ENCODE results near the gene CHD5.
A peak's percentile ranks its signal among the peaks of the same experiment; 100 is the strongest.

Gene CHD5

GRCh38 chr1:6202256-6202655 lies 22.1 kb upstream of the CHD5 start:
- no peak for DNase-seq (ENCODE audit: low read depth in 2 of 2)

DNA sequence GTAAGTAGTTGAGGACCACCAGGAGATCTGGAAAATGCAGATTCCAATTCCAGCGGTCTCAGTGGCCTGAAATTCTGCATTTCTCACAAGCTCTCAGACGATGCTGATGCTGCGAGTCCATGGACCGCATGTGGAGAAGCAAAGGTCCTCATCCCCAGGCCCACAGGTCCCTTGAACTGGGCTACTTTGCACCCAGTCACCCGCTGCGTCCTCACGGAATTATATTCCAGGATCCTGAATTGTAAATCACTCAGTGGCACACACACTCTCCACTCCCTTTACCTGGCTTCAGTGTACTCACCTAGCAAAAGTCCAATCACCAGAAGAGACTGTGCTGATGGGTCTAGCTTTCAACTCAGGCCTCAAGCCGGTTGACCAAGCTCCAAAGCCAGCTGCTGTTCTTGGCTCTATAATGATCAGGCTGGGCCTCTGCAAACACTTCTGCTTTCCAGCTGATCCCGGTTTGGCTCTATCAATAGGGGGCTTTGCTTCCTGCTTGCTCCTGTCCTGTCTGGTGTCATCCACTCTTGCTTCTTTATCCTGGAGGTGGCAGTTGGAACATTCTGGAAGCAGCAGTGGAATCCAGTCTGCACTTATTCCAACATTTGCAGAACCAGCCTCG lies 20.2 kb upstream of the CHD5 start:
- DNase-seq (ENCODE audit: low read depth in 2 of 2): no peak

DNA sequence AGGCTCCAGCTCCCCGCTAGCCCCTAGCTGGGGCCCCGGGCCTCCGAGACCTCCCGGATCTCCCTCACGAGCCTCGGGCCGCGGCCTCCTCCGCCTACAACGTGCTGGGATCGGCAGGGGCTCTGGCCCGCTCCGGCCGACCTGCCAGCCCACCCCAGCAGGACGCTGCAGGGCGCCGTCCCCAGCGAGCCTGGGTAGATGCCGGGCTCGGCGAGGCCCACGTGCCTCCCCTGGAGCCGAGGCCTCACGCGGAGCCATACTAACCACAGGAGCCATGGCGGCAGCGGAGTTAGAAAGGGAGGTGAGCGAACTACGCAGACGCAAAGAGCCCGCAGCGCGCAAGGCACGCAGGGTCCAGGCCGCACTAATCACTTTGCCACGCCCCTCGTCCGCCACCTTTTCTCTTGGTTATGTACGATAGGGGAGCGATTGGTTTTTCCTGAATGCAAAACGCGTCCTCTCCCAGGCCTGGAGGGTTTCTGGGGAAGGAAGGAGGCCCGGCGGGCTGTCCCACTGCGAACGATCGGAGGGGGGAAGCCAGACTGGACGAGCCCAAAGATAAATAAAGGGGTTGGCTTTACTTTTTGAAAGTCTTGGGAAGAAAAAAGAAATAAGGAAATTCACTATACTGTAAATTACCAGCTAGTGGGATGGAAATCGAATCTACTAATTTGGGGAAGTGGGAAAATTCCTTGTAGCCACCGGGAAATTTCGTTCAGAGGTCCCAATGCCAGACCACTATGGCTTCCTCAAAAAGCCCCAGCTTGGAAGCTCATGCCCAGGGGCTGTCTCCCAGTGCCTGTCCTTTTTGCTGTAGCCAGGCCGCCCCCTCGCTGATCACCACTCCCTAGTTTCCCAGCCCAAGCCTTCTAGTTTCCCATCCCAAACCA lies 19.4 kb upstream of the CHD5 start, which contains the start of gene RPL22:
RPL22 (minus strand) TSS at position 298 of the 890 bp plus-strand sequence; CDS start at position 276, 22 bp downstream.
- DNase-seq (ENCODE audit: low read depth in 2 of 2): peak; percentile 96 to 97

DNA sequence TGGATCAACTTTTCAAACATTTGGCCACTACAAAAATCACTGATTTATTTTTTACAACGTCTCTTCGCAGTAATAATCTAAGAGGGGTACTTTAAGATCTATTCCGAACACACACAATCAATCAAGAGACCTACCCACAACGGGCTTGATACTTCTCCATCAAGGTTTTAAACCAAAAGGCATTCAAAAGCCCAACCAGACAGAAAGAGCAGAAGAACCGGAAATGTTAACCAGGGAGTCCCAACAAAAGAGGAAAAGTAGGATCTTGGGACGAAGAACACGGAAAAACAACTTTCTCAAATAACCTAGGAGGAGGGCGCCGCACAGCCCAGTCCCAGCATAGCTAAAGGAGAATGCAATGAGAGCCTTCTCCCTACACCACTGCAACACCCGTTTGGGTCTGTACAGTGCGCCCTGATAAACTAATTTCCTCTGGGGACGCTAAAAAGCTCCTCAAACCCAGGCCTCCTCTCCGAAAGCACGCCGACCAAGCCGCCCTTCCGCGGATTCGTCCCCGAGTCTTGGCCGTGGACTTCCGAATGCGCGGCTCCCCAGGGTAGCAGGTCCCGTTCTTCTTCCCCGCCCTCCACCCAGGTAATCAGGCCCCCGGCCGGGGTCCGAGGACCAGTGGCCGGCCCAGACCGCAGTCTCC lies 18.7 kb upstream of the CHD5 start:
- no peak for DNase-seq (ENCODE audit: low read depth in 2 of 2)

GRCh38 chr1:6197746-6198427 lies 17.8 kb upstream of the CHD5 start:
- no peak for DNase-seq (ENCODE audit: low read depth in 2 of 2)

GRCh38 chr1:6191968-6192367 lies 11.8 kb upstream of the CHD5 start:
- DNase-seq (ENCODE audit: low read depth in 2 of 2): no peak

DNA sequence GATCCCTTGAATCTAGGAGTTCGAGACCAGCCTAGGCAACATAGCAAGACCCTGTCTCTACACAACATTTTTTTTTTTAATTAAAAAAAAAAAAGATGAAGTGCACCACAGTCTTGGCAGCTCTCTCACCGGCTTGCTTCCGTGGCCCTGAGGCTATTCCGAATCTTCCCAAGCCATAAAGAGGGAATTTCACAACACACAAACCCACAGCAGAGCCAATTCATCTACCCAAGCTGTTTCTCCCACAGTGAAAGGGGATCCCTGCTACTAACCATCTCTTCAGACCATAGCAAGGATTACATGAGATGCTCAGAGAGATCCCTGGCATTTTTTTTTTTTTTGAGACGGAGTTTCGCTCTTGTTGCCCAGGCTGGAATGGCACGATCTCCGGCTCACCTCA lies 8.3 kb upstream of the CHD5 start:
- no peak for DNase-seq (ENCODE audit: low read depth in 2 of 2)

GRCh38 chr1:6185635-6186382 lies 5.7 kb upstream of the CHD5 start:
- DNase-seq (ENCODE audit: low read depth in 2 of 2): no peak

GRCh38 chr1:6185151-6185550 lies 5.0 kb upstream of the CHD5 start:
- DNase-seq (ENCODE audit: low read depth in 2 of 2): no peak

GRCh38 chr1:6184083-6184783 lies 4.1 kb upstream of the CHD5 start:
- no peak for DNase-seq (ENCODE audit: low read depth in 2 of 2)

GRCh38 chr1:6183520-6183989 lies 3.4 kb upstream of the CHD5 start:
- DNase-seq (ENCODE audit: low read depth in 2 of 2): no peak

DNA sequence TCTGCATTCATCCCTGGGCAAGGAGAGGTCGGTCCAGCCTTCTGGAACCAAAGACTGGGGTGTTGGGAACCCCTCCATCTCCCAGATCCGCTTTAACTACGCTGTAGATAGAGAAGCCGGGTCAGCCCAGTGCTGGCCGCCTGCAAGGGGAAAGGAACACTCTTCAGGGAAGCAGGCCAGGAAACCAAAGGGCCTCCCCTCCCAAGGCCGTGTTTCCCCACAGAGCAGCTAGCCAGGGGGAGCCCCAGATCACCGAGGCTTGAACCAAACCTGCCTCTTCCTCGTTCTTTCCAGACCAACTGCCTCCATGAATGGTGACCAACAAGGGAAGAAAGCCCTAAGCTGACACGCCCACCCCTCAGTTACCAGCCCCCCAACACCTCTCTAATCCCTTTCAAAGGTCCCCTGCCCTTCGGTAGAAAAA lies 1.2 kb upstream of the CHD5 start:
- no peak for DNase-seq (ENCODE audit: low read depth in 2 of 2)

DNA sequence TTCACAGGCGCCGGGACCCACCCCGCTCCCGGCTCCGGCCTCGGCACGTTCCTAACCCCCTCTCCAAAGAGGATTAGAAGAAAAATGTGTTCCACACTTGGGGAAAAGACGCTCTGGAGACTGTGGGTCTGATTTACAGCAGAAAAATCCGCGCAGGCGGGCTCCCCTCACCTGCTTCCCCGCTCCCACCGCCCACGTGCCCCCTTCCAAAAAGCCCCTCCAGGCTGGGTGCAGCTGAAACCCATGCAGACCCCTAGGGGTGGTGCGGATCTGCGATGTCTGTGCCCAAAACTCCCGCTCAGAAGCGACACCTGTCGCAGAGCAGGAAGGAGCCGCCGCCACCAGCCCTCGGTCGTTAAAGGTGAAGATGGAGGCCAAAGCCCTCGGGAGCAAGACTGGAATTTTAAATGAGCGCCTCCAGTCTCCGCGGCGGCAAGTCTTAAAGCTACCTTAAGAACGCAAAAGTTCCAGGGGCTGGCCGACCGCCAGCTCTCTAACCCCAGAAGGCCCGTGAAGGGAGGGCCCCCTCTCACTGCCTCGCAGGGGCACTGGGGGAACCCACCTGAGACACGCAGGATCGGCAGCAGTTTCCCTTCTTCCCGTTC lies 688 bp upstream of the CHD5 start:
- no peak for DNase-seq (ENCODE audit: low read depth in 2 of 2)

DNA sequence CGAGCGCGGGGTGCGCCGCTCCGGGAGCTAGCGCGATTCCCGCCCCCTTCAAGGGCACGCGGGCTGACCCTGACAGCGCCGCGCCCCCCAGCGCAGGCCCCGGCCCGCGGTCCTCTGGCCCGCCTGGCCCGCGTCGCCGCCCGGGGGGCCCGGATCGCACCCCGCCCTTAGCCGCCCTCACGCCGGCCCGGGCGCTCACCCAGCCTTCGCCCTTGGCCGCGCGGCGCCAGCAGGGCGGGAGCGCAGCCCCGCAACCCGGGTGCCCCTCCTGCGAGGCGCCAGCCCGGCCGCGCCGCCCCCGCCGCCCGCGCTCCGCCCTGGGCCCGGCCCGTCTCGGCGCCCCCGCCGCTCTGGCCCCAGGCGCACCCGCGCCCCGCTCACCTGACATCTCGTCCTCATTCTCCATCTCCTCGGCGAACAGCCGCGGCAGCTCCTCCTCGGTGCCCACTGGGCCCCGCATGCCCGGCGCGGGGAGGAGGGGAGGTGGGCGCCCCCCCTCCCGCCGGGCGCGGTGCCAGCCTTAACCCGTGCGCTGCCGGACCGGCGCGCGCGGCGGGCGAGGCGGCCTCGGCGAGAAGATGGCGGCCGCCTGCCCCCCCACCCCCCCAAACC lies 451 bp downstream of the CHD5 start:
- DNase-seq (ENCODE audit: low read depth in 2 of 2): no peak

DNA sequence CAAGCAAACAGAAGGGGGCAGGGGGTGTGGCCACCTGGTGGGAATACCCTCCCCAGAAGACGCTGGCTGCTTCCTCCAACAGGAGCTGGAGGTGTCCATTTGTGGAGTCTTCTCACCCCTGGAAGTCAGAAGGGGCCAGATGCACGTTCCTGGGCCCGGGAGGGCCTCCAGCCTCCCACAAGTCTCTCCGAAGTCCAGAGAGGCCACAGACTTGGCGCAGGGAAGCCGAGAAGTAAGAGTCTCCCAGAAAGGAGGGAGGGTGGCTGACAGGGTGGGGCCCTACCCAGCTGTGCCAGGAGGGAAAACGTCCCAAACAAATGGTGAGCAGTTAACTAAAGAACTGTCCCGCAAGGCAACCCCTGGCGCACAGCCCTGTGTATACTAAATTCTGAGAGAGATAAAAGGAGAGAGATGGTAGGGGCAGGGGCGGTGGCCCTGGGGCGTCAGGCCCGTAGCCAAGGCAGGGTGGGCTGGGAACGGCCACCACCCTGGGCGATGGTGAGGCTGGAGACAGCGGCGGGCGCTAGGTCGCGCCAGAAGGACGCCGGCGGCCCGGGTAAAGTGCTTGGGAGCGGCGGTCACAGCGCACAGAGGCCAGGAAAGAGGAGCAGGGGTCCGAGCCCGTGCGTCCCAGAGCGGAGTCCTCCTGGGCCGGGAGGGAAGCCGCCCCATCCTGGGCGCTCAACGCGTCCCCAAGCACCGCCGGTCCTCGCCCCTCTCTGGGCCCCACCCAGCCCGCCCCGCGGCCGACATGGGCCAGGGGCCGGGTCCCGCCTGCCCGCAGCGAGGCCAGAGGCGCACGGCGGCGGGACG lies 1.2 kb downstream of the CHD5 start:
- DNase-seq (ENCODE audit: low read depth in 2 of 2): no peak

DNA sequence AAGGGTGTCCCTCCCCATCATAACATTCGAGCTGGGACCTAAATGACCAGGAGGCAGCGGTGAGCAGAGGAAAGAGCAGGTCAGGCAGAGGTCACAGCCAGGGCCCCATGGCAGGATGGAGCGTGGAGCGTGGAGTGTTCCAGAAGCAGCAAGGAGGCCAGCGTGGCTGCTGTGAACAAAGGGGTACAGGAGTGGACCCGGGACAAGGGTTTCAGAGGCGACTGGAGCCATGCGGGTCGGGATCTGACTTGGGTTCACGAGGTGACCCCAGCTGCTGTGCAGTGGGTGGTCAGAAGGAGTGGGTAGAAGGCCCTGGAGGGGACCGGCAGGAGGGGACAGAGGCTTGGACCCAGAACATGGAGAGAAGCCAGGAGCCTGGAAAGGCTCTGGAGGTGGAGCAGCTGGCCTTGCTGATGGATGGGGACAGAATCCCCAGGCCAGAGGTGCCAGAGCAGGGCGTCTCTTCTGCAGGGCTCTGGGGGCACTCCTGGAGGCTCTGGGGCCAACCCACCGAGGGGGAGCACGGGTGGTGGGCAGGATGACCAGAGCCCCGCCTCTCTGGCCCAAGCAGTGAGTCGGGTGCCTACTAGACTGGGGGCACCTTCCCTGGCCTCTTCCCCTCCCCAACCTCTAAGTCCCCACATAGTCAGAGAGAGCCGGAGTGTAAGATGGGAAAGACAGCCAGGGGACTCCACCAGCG lies 2.3 kb downstream of the CHD5 start:
- no peak for DNase-seq (ENCODE audit: low read depth in 2 of 2)

- no peak for DNase-seq (ENCODE audit: low read depth in 2 of 2)
Measured at GRCh38 chr1:6176779-6177178, 3.3 kb downstream of the CHD5 start.

DNA sequence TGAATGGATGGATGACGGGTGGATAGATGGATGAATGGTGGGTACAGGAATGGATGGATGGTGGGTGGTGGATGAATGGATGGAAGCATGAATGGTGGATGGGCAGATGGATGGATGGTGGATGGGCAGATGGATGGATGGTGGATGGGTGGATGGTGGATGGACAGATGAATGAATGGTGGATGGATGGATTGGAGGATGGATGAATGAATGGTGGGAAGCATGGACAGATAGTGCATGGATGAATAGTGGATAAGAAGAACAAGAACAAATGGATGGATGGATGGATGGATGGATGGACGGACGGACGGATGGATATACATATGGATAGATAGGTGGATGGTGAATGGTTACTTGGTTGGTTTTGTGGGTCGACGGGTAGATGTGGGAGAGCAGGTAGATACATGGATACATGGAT lies 4.7 kb downstream of the CHD5 start:
- no peak for DNase-seq (ENCODE audit: low read depth in 2 of 2)
